Vagina (tissue), 2 donors: Measurements from ENCODE around the gene APAF1. TPM values are rescaled to one million over a fixed set of nuclear protein-coding genes. Genes with fewer than 3 reads are reported as not detected.

Experiments
- DNase-seq, 2 donors: peaks; one replicate each; pipeline ENCODE4 v3.0.0-alpha.2; 2017; ENCODE audit errors: extremely low spot score in 2 of 2
- H3K27ac ChIP-seq: fragments of 200-600 bp; sonication (generic); one replicate; pipeline ENCODE4 v1.5.1; 2019
- H3K27me3 ChIP-seq: fragments of 200-600 bp; sonication (generic); one replicate; pipeline ENCODE4 v1.5.1; 2019
- H3K36me3 ChIP-seq, 2 donors: fragments of 200-600 bp; sonication (generic); one replicate each; pipeline ENCODE4 v1.5.1; 2017 to 2019
- H3K4me1 ChIP-seq: fragments of 200-600 bp; sonication (generic); one replicate; pipeline ENCODE4 v1.5.1; 2019
- H3K4me3 ChIP-seq, 2 donors: fragments of 200-600 bp; sonication (generic); 1 replicate in 1 of 2; 2 replicates in 1 of 2; pipeline ENCODE4 v1.5.1; 2016 to 2019
- H3K9me3 ChIP-seq: fragments of 200-600 bp; sonication (generic); one replicate; pipeline ENCODE4 v1.5.1; 2019
- POLR2A ChIP-seq, 2 donors: fragments of 450-650 bp; IDR thresholded peaks; one replicate each; pipeline ENCODE4 v1.6.1; 2017; ENCODE audit warnings: antibody characterized with exemption in 2 of 2, mild to moderate bottlenecking in 2 of 2, moderate library complexity in 2 of 2
- POLR2AphosphoS5 ChIP-seq, 2 donors: sonication (generic); formaldehyde crosslinking; IDR thresholded peaks; one replicate each; pipeline ENCODE4 v1.9.0; 2017; ENCODE audit warnings: antibody characterized with exemption in 2 of 2, mild to moderate bottlenecking in 2 of 2, low read depth in 1 of 2; ENCODE audit not compliant: insufficient read depth in 1 of 2
- intact Hi-C: fragments of 100-400 bp; cut with DNase I; formaldehyde crosslinking; loops from one replicate; pipeline ENCODE4 v1.15.1; 2023
- total RNA-seq: library from RNA; depleted of rRNA; stranded (reverse); fragments of >200 nt; gene quantifications from one replicate; pipeline ENCODE4 v1.2.3, GENCODE V29; 2016
- TF ChIP-seq, protein P1 (sequence below), 3 experiments: fragments of 450-650 bp in 2 of 3; fragments of 200-600 bp in 1 of 3; sonication (generic) in 1 of 3; IDR thresholded peaks; one replicate each; pipeline ENCODE4 v1.5.1; 2017 to 2019; ENCODE audit warnings: antibody characterized with exemption in 3 of 3, mild to moderate bottlenecking in 2 of 3, moderate library complexity in 2 of 3

The APAF1 gene
- total RNA-seq, 1 donor from 2014 or later: 12.8 TPM

DNA sequence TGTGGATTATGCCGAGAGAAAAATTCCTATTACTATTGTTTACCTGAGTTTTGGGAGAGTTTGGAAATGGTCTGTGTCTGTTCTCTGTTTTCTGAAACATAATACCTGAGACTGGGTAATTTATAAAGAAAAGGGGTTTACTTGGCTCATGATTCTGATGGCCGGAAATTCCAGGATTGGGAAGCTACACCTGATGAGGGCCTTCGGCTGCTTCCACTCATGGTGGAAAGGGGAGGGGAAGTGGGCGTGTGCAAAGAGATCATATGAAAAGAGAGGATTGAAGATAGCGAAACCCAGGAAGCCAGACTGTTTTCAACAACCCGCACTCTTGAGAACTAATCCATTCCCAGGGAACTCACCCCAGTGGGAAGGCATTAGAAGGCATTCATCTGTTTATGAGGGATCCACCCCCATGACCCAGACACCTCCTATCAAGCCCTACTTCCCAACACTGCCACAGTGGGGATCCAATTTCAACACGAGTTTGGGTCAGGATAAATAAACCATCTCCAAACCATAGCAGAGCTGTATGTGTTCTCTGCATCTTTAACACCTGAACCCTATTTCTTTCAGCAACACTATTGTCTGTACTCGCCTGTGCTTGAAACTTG is 51.1 kb downstream of the APAF1 start:
- Histone ChIP-seq H3K4me3 (no peak overlapping the region), H3K9me3 (no peaks in the 10 kb centered on the region), H3K4me1 (peaks cover 4% of the 10 kb centered on the region), H3K36me3 (peaks cover 0 to 17% of the 10 kb centered on the region in 2 donors), H3K27me3 (no peaks in the 10 kb centered on the region), H3K27ac (no peak overlapping the region)
- TF ChIP-seq POLR2AphosphoS5 (IDR thresholded peaks at IDR 0.05; ENCODE audit: insufficient read depth in 1 of 2, low read depth in 1 of 2) (no peak), POLR2A (IDR thresholded peaks at IDR 0.05) (no peak)
- DNase-seq: no peak
- intact Hi-C loops: no loop called here

DNA sequence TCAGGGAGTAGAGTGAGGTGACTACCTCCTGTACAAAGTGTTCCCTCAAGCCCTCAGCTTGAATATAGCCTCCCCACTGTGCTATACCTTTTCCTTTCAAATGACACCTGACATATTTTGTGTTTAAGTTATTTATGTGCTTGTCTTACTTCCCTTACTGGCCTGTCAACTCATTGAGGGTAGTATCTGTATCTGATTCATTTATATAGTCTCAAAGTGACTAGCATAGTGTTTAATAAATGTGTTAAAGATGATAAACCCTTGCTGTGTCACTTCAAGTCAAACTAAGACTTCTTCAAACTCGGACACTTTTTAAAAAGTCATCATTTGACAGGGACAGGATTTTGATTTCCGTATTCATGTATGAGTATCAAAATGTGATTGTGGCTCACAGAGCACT is 52.1 kb downstream of the APAF1 start:
- Histone ChIP-seq H3K36me3 (peaks cover 0 to 13% of the 10 kb centered on the region in 2 donors), H3K4me1 (peaks cover 4% of the 10 kb centered on the region), H3K27ac (no peak overlapping the region), H3K27me3 (no peaks in the 10 kb centered on the region), H3K4me3 (no peak overlapping the region), H3K9me3 (no peaks in the 10 kb centered on the region)
- intact Hi-C loops: no loop called here
- TF ChIP-seq, protein P1, sequence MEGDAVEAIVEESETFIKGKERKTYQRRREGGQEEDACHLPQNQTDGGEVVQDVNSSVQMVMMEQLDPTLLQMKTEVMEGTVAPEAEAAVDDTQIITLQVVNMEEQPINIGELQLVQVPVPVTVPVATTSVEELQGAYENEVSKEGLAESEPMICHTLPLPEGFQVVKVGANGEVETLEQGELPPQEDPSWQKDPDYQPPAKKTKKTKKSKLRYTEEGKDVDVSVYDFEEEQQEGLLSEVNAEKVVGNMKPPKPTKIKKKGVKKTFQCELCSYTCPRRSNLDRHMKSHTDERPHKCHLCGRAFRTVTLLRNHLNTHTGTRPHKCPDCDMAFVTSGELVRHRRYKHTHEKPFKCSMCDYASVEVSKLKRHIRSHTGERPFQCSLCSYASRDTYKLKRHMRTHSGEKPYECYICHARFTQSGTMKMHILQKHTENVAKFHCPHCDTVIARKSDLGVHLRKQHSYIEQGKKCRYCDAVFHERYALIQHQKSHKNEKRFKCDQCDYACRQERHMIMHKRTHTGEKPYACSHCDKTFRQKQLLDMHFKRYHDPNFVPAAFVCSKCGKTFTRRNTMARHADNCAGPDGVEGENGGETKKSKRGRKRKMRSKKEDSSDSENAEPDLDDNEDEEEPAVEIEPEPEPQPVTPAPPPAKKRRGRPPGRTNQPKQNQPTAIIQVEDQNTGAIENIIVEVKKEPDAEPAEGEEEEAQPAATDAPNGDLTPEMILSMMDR (IDR thresholded peaks at IDR 0.05): no peak
- TF ChIP-seq POLR2A (IDR thresholded peaks at IDR 0.05) (no peak), POLR2AphosphoS5 (IDR thresholded peaks at IDR 0.05; ENCODE audit: insufficient read depth in 1 of 2, low read depth in 1 of 2) (no peak)
- DNase-seq: no peak

DNA sequence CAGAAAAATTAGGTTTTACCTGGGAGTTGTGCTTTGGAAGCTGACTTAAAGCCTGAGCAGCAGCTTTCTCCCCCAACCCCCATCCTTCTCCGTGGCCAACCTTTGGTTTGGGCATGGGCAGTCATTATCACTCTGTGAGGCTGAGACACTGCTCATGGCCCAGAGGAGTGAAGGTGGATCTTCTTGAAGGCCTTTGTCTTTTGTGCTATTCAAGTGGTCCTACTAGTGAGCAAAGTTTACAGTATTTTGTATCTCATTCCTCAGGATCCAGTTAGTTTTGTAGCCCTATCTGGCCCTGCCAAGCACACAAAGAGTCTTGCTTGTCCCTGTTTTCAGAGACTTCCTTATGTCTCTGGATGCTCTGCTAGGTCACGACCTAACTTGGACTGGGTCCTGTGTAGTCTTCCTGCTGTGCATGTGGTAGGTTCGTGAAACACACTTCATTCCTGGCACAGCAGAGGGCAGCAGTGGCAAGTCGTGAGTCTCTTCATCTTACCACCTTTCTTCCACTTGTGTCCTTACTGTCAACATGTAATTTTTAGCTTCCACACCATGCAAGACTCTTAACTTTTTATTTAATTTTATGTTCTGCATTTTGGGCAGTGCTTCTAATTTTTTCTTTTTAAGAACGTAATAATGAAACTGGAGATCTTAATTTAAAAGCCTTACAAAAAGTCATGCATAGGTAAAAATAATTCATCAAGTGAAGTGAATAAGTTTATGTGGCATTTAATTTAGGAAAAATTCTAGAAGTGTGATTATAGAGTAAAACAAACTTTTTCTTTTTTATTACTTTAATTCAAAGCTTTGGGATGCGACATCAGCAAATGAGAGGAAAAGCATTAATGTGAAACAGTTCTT is 53.7 kb downstream of the APAF1 start:
- H3K4me3 ChIP-seq: no peak overlapping the region
- H3K9me3 ChIP-seq: no peaks in the 10 kb centered on the region
- intact Hi-C loops: no loop called here
- DNase-seq: no peak
- H3K4me1 ChIP-seq: peaks cover 4% of the 10 kb centered on the region
- H3K36me3 ChIP-seq: peaks cover 0 to 11% of the 10 kb centered on the region in 2 donors
- TF ChIP-seq, protein P1 (IDR thresholded peaks at IDR 0.05): peak in 1 of 3 experiments; percentile 36
- TF ChIP-seq POLR2A (IDR thresholded peaks at IDR 0.05): no peak
- no peak overlapping the region for H3K27ac ChIP-seq
- no peaks in the 10 kb centered on the region for H3K27me3 ChIP-seq

DNA sequence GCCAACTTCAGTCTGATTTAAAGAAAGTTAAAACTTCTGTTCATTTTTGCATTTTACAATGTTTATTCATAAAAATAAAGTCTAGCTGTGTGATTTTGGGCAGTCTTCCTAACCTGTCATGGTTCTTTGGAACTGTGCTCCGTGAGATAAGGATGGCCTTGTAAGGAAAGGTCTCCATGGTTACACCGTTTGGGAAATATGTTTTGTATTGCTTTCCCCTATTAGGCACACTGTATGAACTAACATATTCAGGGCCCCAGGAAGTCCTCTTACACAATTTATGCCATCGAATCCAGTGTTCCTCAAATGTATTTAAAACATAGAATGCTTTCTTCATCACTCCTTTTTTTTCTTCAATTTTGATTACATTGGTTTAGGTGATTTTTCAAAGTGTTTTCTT is 54.5 kb downstream of the APAF1 start:
- H3K9me3 ChIP-seq: no peaks in the 10 kb centered on the region
- no peak for DNase-seq
- H3K27me3 ChIP-seq: no peaks in the 10 kb centered on the region
- no peak overlapping the region for H3K4me3 ChIP-seq
- intact Hi-C loops: no loop called here
- TF ChIP-seq, protein P1 (IDR thresholded peaks at IDR 0.05): no peak
- TF ChIP-seq POLR2A (IDR thresholded peaks at IDR 0.05) (no peak), POLR2AphosphoS5 (IDR thresholded peaks at IDR 0.05; ENCODE audit: insufficient read depth in 1 of 2, low read depth in 1 of 2) (no peak)
- H3K4me1 ChIP-seq: peaks cover 4% of the 10 kb centered on the region
- H3K36me3 ChIP-seq: peaks cover 0 to 11% of the 10 kb centered on the region in 2 donors
- H3K27ac ChIP-seq: no peak overlapping the region

DNA sequence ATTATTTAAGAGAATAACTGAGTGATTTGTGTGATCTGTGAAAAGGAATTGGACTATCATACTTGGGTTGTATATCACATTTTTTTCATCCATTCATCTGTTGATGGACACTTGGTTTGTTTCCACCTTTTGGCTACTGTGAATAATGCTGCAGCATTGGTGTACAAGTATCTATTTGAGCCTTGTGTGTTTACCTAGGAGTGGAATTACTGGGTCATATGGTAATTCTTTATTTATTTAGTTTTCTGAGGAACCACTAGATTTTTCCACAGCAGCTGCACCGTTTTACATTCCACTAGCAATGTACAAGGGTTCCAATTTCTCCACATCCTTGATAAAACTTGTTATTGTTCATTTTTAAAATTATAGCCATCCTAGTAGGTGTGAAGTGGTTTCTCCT is 56.1 kb downstream of the APAF1 start:
- Histone ChIP-seq H3K4me3 (no peak overlapping the region), H3K27ac (no peak overlapping the region), H3K4me1 (peaks cover 4% of the 10 kb centered on the region), H3K27me3 (no peaks in the 10 kb centered on the region), H3K9me3 (no peaks in the 10 kb centered on the region), H3K36me3 (peaks cover 0 to 5% of the 10 kb centered on the region in 2 donors)
- no peak for DNase-seq
- intact Hi-C loops: no loop called here
- TF ChIP-seq, protein P1 (IDR thresholded peaks at IDR 0.05): no peak
- TF ChIP-seq POLR2AphosphoS5 (IDR thresholded peaks at IDR 0.05; ENCODE audit: insufficient read depth in 1 of 2, low read depth in 1 of 2): no peak
- TF ChIP-seq POLR2A (IDR thresholded peaks at IDR 0.05): no peak
